Mononuclear cell (primary cell): ENCODE results near the gene UGT2B10. TPM values are rescaled to one million over a fixed set of nuclear protein-coding genes. Genes with fewer than 3 reads are reported as not detected.
"Not testable (repeated sequence)": the region's sequence is repeated elsewhere in the genome, so short reads cannot be mapped to it uniquely, and the experiment has no call there.

ENCODE experiments used
- H3K27me3 ChIP-seq: 2 replicates; pipeline ENCODE4 v1.6.0; 2011; ENCODE audit warnings: low read length, control low read depth; ENCODE audit not compliant: insufficient read depth
- H3K4me1 ChIP-seq: 2 replicates; pipeline ENCODE4 v1.5.1; 2011; ENCODE audit warnings: mild to moderate bottlenecking, low read length, control low read depth; ENCODE audit not compliant: insufficient read depth
- H3K4me3 ChIP-seq: 2 replicates; pipeline ENCODE4 v1.5.1; 2011; ENCODE audit warnings: mild to moderate bottlenecking, low read length, moderate library complexity
- H3K9me3 ChIP-seq: 2 replicates; pipeline ENCODE4 v1.5.1; 2011; ENCODE audit warnings: low read depth, mild to moderate bottlenecking, control low read depth, low read length
- total RNA-seq: library from RNA; depleted of rRNA; stranded (reverse); fragments of >200 nt; gene quantifications from one replicate; pipeline ENCODE4 v1.2.3, GENCODE V29; 2012

Gene UGT2B10
- total RNA-seq: not detected

DNA sequence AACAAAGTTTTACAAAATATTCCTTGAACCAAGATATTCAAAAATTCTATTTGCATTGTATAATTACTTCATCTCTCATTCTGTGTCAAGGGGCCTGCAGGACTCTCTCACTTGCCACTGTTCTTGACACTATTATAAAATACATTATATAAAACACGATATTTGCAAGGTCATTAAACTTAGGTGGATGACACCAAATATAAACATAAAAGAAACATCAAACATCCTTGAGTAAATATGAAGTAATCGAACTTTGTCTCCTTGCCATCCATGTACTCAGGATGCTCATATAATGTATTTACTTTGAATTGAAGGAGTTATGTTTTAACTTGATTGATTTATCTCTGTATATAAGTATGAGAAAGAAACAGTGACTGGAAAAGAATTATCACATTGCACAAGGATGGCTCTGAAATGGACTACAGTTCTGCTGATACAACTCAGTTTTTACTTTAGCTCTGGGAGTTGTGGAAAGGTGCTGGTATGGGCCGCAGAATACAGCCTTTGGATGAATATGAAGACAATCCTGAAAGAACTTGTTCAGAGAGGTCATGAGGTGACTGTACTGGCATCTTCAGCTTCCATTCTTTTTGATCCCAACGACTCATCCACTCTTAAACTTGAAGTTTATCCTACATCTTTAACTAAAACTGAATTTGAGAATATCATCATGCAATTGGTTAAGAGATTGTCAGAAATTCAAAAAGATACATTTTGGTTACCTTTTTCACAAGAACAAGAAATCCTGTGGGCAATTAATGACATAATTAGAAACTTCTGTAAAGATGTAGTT lies at the start of gene UGT2B10:
Gene UGT2B10 (plus strand): TSS at position 378 of the 793 bp plus-strand sequence. CDS start 26 bp downstream, at position 404.
- H3K4me1 ChIP-seq, H3K27me3 ChIP-seq, H3K9me3 ChIP-seq, H3K4me3 ChIP-seq: not testable (repeated sequence)

DNA sequence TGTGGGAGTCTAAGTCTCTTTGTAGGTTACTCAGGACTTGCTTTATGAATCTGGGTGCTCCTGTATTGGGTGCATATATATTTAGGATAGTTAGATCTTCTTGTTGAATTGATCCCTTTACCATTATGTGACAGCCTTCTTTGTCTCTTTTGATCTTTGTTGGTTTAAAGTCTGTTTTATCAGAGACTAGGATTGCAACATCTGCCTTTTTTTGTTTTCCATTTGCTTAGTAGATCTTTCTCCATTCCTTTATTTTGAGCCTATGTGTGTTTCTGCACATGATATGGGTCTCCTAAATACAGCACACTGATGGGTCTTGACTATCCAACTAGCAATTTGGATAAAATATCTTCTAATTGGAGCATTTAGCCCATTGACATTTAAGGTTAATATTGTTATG lies 44.0 kb upstream of the UGT2B10 start:
- H3K9me3 ChIP-seq, H3K27me3 ChIP-seq, H3K4me3 ChIP-seq, H3K4me1 ChIP-seq: not testable (repeated sequence)

DNA sequence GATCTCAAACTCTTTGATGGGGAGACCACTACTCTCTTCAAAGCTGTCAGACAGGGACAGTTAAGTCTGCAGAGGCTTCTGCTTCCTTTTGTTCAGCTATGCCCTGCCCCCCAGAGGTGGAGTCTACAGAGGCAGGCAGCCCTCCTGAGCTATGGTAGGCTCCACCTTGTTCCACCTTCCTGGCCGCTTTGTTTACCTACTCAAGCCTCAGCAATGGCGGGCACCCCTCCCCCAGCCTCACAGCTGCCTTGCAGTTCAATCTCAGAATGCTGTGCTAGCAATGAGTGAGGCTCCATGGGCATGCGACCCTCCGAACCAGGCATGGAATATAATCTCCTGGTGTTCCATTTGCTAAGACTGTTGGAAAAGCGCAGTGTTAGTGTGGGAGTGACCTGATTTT lies 42.1 kb upstream of the UGT2B10 start:
- no peaks in the 10 kb centered on the region for H3K9me3 ChIP-seq
- H3K4me3 ChIP-seq: no peak overlapping the region
- no peaks in the 10 kb centered on the region for H3K27me3 ChIP-seq
- H3K4me1 ChIP-seq: no peaks in the 10 kb centered on the region

DNA sequence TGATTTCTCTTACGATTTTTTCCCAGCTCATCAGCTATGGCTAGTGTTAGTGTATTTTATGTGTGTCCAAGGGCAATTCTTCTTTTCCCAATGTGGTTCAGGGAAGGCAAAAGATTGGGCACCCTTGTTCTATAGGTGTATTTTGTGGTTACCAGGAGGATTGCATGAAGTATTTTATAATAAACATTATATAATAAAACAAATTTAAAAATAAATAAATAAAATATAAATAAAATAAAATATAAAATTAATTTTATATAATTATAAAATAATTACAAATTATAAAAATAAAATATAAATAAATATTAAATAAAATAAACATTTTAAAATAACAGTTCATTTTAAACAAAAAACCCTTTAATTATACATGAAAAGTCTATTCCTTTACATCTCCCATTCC lies 35.6 kb upstream of the UGT2B10 start:
- H3K9me3 ChIP-seq: peaks cover 12% of the 10 kb centered on the region
- no peak overlapping the region for H3K4me3 ChIP-seq
- no peaks in the 10 kb centered on the region for H3K27me3 ChIP-seq
- H3K4me1 ChIP-seq: no peaks in the 10 kb centered on the region

DNA sequence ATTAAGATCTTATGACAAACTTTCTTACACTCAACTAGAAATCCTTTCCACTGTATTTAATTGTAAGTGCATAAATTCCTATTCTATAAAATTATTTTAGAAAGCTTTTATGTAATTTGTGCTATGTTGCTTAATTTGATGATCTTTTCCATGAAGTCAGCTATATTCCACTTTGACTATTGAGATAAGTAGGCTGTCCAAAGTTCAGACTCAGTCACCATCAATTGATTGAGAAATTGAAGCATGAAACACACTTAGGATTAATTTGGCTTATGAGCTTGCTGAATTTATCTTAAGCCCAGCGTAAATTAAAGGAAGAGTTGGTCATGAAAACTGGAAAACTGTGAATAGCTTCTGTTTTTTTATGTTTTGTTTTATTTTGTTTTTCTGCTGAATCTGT lies 18.7 kb upstream of the UGT2B10 start:
- H3K9me3 ChIP-seq: no peaks in the 10 kb centered on the region
- no peaks in the 10 kb centered on the region for H3K4me1 ChIP-seq
- no peak overlapping the region for H3K4me3 ChIP-seq
- no peaks in the 10 kb centered on the region for H3K27me3 ChIP-seq

DNA sequence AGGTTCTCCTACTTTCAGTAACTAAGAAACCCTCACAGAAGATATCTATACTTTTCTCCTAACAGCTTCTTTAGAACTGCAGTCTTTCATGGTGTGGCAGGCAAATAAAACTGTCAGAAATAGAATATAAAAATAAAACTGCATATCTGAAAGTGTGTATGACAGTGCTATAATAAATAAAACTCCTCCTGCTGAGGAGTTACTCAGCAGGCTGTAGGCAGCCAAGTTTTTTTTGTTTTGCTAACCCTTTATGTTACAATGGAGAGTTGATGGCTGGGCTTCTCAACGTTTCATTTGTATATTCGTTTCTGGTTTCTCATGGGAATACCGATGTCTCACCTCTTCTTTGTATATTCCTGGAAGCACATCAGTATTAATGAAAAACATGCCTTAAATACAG lies 18.2 kb upstream of the UGT2B10 start:
- Histone ChIP-seq H3K4me1 (no peaks in the 10 kb centered on the region), H3K27me3 (no peaks in the 10 kb centered on the region), H3K4me3 (no peak overlapping the region), H3K9me3 (no peaks in the 10 kb centered on the region)

DNA sequence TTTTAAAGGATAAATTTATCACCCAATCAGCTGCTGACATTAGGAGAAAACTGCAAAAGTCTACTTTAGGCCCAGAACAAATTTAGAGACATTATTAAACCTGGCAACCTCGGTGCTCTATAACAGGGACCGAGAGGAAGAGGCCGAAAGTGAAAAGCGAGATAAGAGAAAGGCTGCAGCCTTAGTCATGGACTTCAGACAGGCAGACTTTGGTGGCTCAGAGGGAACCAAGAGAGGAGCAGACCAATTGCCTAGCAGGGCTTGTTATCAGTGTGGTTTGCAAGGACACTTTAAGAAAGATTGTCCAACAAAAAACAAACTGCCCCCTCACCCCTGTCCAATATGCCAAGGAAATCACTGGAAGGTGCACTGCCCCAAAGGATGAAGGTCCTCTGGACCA lies 12.8 kb upstream of the UGT2B10 start:
- Histone ChIP-seq H3K4me3 (no peak overlapping the region), H3K27me3 (no peaks in the 10 kb centered on the region), H3K4me1 (no peaks in the 10 kb centered on the region), H3K9me3 (no peaks in the 10 kb centered on the region)

DNA sequence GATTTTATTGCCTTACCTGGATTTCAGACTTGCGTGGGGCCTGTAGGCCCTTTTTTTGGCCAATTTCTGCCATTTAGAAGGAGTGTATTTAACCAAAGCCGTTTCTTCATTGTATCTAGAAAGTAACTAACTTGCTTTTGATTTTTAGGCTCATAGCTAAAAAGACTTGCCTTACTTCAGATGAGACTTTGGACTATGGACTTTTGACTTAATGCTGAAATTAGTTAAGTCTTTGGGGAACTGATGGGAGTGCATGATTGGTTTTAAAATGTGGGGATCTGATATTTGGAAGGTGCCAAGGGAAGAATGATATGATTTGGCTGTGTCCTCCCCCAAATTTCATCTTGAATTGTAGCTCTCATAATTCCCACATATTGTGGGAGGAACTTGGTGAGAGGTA lies 7.7 kb upstream of the UGT2B10 start:
- no peak overlapping the region for H3K4me3 ChIP-seq
- no peaks in the 10 kb centered on the region for H3K27me3 ChIP-seq
- no peaks in the 10 kb centered on the region for H3K9me3 ChIP-seq
- H3K4me1 ChIP-seq: no peaks in the 10 kb centered on the region

DNA sequence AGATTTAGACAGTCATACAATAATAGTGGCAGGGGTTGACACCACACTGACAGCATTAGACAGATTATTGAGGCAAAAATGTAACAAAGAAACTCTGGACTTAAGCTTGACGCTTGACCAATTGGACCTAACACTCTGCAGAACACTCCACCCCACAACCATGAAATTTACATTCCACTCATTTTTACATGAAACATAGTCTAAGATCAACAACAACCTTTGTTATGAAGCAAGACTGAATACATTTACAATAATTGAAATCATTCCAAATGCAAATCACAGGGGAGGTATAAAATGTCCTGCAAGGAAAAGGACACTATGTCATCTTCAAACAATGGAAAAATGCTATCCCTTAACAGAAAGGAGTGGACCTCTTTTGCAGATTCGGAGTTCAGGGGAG lies 4.9 kb upstream of the UGT2B10 start:
- no peaks in the 10 kb centered on the region for H3K4me1 ChIP-seq
- H3K9me3 ChIP-seq: no peaks in the 10 kb centered on the region
- H3K27me3 ChIP-seq: no peaks in the 10 kb centered on the region
- H3K4me3 ChIP-seq: no peak overlapping the region

DNA sequence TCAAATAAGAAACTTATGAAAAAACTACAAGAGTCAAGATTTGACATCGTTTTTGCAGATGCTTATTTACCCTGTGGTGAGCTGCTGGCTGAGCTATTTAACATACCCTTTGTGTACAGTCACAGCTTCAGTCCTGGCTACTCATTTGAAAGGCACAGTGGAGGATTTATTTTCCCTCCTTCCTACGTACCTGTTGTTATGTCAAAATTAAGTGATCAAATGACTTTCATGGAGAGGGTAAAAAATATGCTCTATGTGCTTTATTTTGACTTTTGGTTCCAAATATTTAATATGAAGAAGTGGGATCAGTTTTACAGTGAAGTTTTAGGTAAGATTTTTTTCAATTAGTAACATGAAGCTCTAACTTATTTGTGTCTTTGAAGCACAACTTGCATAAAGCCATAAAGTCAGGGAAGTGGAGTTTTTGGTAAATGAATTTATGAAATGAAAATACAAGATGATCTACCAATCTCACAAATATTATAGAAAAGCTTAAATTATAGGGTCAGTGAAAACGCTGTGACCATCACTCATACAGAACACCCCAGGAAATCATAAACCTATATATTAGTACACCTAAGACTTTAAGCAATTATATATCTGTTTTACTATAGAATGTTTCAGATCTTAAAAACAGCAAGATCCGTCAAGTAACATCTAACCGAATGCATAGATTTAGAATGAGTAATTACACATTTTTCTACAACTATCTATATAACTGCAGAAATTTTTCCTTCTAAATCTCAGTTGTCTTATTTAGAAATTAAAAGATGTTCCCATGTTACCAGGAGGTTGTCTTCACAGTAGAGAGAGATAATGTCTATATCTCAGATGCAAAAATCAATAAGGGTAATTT lies 844 bp downstream of the UGT2B10 start:
- H3K9me3 ChIP-seq, H3K27me3 ChIP-seq, H3K4me3 ChIP-seq, H3K4me1 ChIP-seq: not testable (repeated sequence)

DNA sequence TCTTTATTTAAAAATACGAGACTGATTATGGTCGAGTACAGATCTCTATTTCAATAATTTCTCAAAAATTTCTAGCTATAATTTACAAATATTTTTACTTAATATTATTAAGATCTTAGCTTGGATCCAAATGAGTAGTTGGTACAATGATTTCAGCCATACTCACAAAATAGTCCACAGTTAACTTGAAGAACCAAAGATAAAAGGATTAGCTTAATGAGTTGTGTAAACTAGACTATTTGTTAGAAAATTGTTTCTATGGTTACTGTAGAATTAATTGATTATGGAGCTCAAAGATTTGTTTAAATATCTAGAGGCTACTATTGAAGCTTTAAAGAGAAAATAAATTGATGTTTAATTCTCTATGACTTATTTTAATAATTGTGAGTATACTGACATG lies 1.6 kb downstream of the UGT2B10 start:
- H3K4me3 ChIP-seq: no peak overlapping the region
- H3K4me1 ChIP-seq: no peaks in the 10 kb centered on the region
- H3K9me3 ChIP-seq: no peaks in the 10 kb centered on the region
- no peaks in the 10 kb centered on the region for H3K27me3 ChIP-seq

DNA sequence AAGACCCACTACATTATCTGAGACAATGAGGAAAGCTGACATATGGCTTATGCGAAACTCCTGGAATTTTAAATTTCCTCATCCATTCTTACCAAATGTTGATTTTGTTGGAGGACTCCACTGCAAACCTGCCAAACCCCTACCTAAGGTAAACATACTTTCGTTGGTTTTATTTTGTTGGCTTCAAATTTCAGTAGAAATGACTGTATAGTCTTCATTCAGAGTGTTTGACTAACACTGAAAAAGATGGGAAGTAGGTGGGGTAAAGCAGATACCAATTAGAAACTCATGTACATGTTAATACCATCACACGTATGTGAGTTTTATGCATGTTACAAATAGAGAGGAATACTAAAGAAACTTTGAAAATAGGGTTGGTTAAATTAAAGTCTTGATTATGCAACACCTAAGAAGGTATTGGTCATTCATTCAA lies 2.3 kb downstream of the UGT2B10 start:
- not testable (repeated sequence) for H3K27me3 ChIP-seq, H3K9me3 ChIP-seq, H3K4me3 ChIP-seq, H3K4me1 ChIP-seq

DNA sequence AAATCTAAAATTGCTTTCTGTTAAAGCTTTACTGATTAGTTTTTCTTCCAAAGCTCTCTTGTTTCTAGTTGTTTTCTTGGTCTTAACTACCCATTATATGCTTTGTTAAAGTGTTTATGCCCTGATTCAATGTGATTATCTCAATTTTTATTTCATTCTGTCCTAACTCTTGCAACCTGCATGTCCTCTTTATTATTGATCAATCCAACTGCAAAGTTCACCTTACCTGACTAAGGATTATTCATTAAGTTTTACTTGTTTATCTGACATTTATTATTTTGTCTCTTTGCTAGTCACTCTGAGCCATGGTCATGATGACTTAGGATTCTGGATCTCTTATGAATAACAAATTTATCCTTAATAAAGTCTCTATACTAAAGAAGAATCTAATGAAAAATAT lies 15.8 kb downstream of the UGT2B10 start:
- Histone ChIP-seq H3K4me1 (no peaks in the 10 kb centered on the region), H3K9me3 (no peaks in the 10 kb centered on the region)

DNA sequence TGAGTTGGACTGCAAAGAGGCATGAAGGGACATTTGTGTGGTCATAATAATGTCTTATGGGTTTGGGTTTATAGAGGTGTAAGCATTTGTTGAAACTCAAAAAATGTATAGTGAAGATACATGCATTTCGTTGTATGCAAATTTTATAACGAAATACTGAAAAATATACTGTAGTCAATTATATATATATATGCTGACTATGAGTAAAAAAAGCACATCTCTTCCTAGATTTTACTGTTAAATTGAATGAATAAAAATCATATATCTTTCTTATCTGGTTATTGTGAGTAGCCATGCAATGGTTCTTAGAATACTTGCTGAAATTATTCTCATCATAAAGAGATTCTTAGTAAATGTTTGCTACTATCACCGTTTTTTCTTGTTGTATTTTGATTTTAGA lies 34.5 kb downstream of the UGT2B10 start:
- Histone ChIP-seq H3K27me3 (no peaks in the 10 kb centered on the region), H3K9me3 (no peaks in the 10 kb centered on the region), H3K4me1 (no peaks in the 10 kb centered on the region), H3K4me3 (no peak overlapping the region)

More for the DNA sequence above, 15.8 kb downstream of the UGT2B10 start:
- H3K4me3 ChIP-seq: no peak overlapping the region
- no peaks in the 10 kb centered on the region for H3K27me3 ChIP-seq

DNA sequence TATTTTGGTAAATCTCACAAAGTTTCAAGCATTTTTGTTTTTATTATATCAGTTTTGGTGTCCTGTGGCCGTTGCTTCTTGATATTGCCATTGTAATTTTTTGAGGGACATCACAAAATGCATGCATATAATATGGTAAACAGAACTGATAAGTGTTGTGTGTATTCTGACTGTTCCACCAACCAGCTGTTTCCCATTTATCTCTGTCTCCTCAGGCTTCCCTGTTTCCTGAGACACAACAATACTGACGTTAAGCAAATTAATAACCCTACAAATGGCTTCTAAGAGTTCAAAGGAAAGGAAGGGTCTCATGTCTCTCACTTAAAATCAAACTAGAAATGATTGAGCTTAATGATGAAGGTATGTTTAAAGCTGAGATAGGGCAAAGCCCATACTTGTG lies 40.0 kb downstream of the UGT2B10 start:
- H3K9me3 ChIP-seq: no peaks in the 10 kb centered on the region
- H3K4me3 ChIP-seq: no peak overlapping the region
- no peaks in the 10 kb centered on the region for H3K27me3 ChIP-seq
- no peaks in the 10 kb centered on the region for H3K4me1 ChIP-seq

DNA sequence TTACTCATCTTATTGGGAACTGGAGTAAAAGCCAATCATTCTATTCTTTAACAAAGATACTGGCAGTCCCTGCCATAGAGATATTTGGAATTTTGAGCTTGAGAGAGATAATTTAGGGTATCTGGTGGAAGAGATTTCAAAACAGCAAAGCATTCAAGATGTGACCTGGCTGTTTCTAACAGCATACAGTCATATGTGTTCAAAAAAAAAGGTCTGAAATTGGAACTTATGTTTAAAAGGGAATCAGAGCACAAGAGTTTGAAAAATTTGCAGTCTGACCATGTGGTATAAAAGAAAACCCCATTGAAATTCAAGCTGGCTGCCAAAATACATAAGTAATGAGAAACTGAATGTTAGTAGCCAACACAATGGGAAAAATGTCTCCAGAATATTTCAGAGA lies 42.2 kb downstream of the UGT2B10 start:
- no peaks in the 10 kb centered on the region for H3K27me3 ChIP-seq
- no peaks in the 10 kb centered on the region for H3K9me3 ChIP-seq
- H3K4me3 ChIP-seq: no peak overlapping the region
- H3K4me1 ChIP-seq: no peaks in the 10 kb centered on the region
